Neural progenitor cell (in vitro differentiated cells): ENCODE measurements around the gene VPS26C.

ENCODE experiments used
- EZH2 ChIP-seq: fragments of 200-600 bp; sonication (generic); IDR thresholded peaks from 2 replicates; pipeline ENCODE4 v1.6.1; 2017; ENCODE audit warnings: antibody characterized with exemption, mild to moderate bottlenecking, moderate library complexity
- TF ChIP-seq, protein P1 (sequence below): fragments of 200-600 bp; sonication (generic); IDR thresholded peaks from 2 replicates; pipeline ENCODE4 v1.5.1; 2017; ENCODE audit warnings: antibody characterized with exemption, mild to moderate bottlenecking

- TF ChIP-seq, protein P1, sequence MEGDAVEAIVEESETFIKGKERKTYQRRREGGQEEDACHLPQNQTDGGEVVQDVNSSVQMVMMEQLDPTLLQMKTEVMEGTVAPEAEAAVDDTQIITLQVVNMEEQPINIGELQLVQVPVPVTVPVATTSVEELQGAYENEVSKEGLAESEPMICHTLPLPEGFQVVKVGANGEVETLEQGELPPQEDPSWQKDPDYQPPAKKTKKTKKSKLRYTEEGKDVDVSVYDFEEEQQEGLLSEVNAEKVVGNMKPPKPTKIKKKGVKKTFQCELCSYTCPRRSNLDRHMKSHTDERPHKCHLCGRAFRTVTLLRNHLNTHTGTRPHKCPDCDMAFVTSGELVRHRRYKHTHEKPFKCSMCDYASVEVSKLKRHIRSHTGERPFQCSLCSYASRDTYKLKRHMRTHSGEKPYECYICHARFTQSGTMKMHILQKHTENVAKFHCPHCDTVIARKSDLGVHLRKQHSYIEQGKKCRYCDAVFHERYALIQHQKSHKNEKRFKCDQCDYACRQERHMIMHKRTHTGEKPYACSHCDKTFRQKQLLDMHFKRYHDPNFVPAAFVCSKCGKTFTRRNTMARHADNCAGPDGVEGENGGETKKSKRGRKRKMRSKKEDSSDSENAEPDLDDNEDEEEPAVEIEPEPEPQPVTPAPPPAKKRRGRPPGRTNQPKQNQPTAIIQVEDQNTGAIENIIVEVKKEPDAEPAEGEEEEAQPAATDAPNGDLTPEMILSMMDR = no peak
- TF ChIP-seq EZH2 = no peak
Observed at GRCh38 chr21:37184784-37185593, 82.1 kb downstream of the VPS26C start.
